ENCODE data around the gene SLC23A3.

Gene SLC23A3

GRCh38 chr2:219116776-219117646 is 52.8 kb downstream of the SLC23A3 start:
- H3K4me3 ChIP-seq (ENCODE audit: low read depth, low read length): no peak overlapping the region

GRCh38 chr2:219112651-219113338 is 57.0 kb downstream of the SLC23A3 start:
- no peak overlapping the region for H3K4me3 ChIP-seq (ENCODE audit: low read depth, low read length)

GRCh38 chr2:219112062-219112406 is 57.8 kb downstream of the SLC23A3 start:
- no peak overlapping the region for H3K4me3 ChIP-seq (ENCODE audit: low read depth, low read length)
